Esophagus squamous epithelium (tissue), 5 donors: ENCODE data around the gene EGFLAM. TPM values are rescaled to one million over a fixed set of nuclear protein-coding genes. Genes with fewer than 3 reads are reported as not detected.

Experiments used
- DNase-seq: peaks from one replicate; lab custom pipeline; 2025; lab: John Stamatoyannopoulos, UW
- H3K27ac ChIP-seq, 4 donors: fragments of 200-600 bp; sonication (generic); one replicate each; pipeline ENCODE4 v1.5.1; 2016 to 2019; ENCODE audit warnings: mild to moderate bottlenecking in 1 of 4
- H3K27me3 ChIP-seq, 4 donors: fragments of 200-600 bp; sonication (generic); 1 replicate in 3 of 4; 2 replicates in 1 of 4; pipeline versions ENCODE4 v1.5.1 to v1.6.0; 2017 to 2021; ENCODE audit warnings: antibody characterized with exemption in 1 of 4
- H3K36me3 ChIP-seq, 3 donors: fragments of 200-600 bp; sonication (generic); one replicate each; pipeline ENCODE4 v1.5.1; 2016 to 2019
- H3K4me1 ChIP-seq, 3 donors: fragments of 200-600 bp; sonication (generic); one replicate each; pipeline ENCODE4 v1.5.1; 2017 to 2019
- H3K4me3 ChIP-seq, 4 donors: fragments of 200-600 bp; sonication (generic); 1 replicate in 3 of 4; 2 replicates in 1 of 4; pipeline ENCODE4 v1.5.1; 2016 to 2019; ENCODE audit warnings: mild to moderate bottlenecking in 2 of 4, moderate library complexity in 1 of 4
- H3K9me3 ChIP-seq, 3 donors: fragments of 200-600 bp; sonication (generic); one replicate each; pipeline ENCODE4 v1.5.1; 2016 to 2019
- POLR2A ChIP-seq, 4 donors: fragments of 450-650 bp; IDR thresholded peaks; one replicate each; pipeline ENCODE4 v1.6.1; 2017; ENCODE audit warnings: antibody characterized with exemption in 4 of 4, mild to moderate bottlenecking in 4 of 4, moderate library complexity in 3 of 4
- WGBS, 2 donors: methylation state at CpG; one replicate each; pipeline ENCODE4 v1.1.5; 2018; 5-methylcytosine and 5-hydroxymethylcytosine counted together
- intact Hi-C: fragments of 100-400 bp; cut with DNase I; formaldehyde crosslinking; loops from one replicate; pipeline ENCODE4 v1.15.0; 2022
- total RNA-seq, 4 donors: library from RNA; depleted of rRNA; stranded (reverse); fragments of >200 nt; gene quantifications; one replicate each; pipeline ENCODE4 v1.1.0, GENCODE V29; 2016
- TF ChIP-seq, protein P1 (sequence below), 6 experiments: fragments of 450-650 bp in 4 of 6; fragments of 200-600 bp in 2 of 6; sonication (generic) in 2 of 6; IDR thresholded peaks; one replicate each; pipeline ENCODE4 v1.5.1; 2016 to 2019; ENCODE audit warnings: antibody characterized with exemption in 6 of 6, mild to moderate bottlenecking in 4 of 6, moderate library complexity in 4 of 6
- donor health status: DM: yes; HTN: yes; CAD: no.

EGFLAM gene
- total RNA-seq, 4 donors from 2014 or later, result 0.38 to 3.3 (median 1.7) TPM

DNA sequence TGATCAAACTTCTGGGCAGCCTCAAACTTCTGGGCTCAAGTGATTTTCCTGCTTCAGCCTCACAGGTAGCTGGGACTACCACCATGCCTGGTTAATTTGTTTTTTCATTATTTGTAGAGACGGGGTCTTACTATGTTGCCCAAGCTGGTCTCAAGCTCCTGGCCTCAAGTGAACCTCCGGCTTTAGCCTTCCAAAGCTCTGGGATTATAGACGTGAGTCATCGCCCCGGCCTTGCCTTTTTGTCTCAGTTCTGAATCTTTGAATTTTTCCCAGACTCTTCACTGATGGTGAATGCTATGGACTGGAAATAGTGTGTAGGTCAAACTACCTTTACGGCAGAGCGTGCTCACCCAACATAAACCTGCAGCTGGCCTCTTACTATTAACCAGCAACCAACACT is 32.3 kb upstream of the EGFLAM start:
- 72 to 84% methylated on average over 6 to 7 of the region's 7 CpGs for WGBS, 2 donors

DNA sequence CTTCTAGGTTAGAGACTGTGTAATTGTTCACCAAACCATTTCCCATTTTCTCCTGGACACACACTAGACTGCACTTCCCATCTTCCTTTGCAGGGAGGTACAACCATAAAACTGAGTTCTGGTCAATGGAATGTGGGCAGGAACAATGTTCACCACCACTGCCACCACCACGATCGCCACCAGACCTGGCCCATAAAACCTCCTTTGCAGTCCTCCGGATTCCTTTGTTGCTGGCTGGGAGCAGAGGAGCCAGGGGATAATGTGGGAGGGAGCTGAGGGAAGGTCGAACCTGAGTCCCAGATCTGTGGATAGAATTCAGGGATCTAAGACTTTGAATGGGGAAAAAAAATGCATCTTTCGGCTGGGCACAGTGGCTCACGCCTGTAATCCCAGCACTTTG is 29.4 kb upstream of the EGFLAM start:
- Histone ChIP-seq H3K4me3 (no peak overlapping the region), H3K27me3 (no peaks in the 10 kb centered on the region), H3K36me3 (no peaks in the 10 kb centered on the region), H3K27ac (no peak overlapping the region), H3K4me1 (no peaks in the 10 kb centered on the region), H3K9me3 (no peaks in the 10 kb centered on the region)
- TF ChIP-seq, protein P1, sequence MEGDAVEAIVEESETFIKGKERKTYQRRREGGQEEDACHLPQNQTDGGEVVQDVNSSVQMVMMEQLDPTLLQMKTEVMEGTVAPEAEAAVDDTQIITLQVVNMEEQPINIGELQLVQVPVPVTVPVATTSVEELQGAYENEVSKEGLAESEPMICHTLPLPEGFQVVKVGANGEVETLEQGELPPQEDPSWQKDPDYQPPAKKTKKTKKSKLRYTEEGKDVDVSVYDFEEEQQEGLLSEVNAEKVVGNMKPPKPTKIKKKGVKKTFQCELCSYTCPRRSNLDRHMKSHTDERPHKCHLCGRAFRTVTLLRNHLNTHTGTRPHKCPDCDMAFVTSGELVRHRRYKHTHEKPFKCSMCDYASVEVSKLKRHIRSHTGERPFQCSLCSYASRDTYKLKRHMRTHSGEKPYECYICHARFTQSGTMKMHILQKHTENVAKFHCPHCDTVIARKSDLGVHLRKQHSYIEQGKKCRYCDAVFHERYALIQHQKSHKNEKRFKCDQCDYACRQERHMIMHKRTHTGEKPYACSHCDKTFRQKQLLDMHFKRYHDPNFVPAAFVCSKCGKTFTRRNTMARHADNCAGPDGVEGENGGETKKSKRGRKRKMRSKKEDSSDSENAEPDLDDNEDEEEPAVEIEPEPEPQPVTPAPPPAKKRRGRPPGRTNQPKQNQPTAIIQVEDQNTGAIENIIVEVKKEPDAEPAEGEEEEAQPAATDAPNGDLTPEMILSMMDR (IDR thresholded peaks at IDR 0.05), result no peak
- 68 to 79% methylated on average over 3 to 6 of the region's 6 CpGs for WGBS, 2 donors
- no peak for DNase-seq
- intact Hi-C loops, result no loop called here

More for the DNA sequence above, 32.3 kb upstream of the EGFLAM start:
- H3K36me3 ChIP-seq, result no peaks in the 10 kb centered on the region
- TF ChIP-seq, protein P1 (IDR thresholded peaks at IDR 0.05), result no peak
- no peak for TF ChIP-seq POLR2A (IDR thresholded peaks at IDR 0.05)
- H3K27ac ChIP-seq, result no peak overlapping the region
- H3K4me1 ChIP-seq, result no peaks in the 10 kb centered on the region
- H3K4me3 ChIP-seq, result no peak overlapping the region
- no peaks in the 10 kb centered on the region for H3K27me3 ChIP-seq
- DNase-seq, result no peak
- H3K9me3 ChIP-seq, result no peaks in the 10 kb centered on the region
- intact Hi-C loops, result no loop called here

DNA sequence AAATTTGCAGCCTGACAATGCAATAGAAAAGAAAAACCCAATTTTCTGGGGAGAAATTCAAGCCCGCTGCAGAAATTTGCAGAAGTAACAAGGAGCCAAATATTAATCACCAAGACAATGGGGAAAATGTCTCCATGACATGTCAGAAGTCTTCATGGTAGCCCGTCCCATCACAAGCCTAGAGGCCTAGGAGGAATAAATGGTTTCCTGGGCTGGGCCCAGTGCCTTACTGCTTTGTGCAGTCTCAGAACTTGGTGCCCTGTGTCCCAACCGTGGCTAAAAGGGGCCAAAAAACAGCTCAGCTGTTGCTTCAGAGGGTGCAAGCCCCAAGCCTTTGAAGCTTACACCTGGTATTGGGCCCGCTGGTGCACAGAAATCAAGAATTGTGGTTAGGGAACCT is 23.6 kb upstream of the EGFLAM start:
- intact Hi-C loops, result no loop called here
- no peak for DNase-seq
- Histone ChIP-seq H3K4me1 (no peaks in the 10 kb centered on the region), H3K27me3 (no peaks in the 10 kb centered on the region), H3K36me3 (no peaks in the 10 kb centered on the region), H3K9me3 (peaks cover 0 to 7% (median 0%) of the 10 kb centered on the region in 3 donors), H3K27ac (no peak overlapping the region), H3K4me3 (no peak overlapping the region)
- no peak for TF ChIP-seq POLR2A (IDR thresholded peaks at IDR 0.05)
- TF ChIP-seq, protein P1 (IDR thresholded peaks at IDR 0.05), result no peak
- 66 to 77% methylated on average over 4 of the region's 4 CpGs for WGBS, 2 donors

DNA sequence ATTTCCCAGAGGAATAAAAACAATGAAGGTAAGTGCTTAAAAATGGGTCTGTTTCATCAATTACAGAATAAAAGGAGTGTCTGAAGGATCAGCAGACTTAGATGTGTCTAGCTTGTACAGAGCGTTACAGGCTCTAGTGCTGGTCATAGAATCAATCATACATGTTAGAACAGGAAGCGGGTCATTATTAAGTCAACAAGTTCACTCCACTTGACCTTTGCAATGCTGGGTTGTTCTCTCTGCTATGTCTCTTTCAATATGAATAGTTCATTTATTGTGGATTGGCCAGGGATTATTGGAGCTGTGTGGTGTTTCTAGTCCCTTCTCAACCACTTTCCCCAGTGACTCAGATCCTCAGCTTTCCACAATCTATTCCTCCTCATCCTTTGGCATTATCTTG is 20.7 kb upstream of the EGFLAM start:
- Histone ChIP-seq H3K27ac (no peak overlapping the region), H3K4me3 (no peak overlapping the region), H3K27me3 (peaks cover 0 to 6% (median 0%) of the 10 kb centered on the region in 4 donors), H3K36me3 (no peaks in the 10 kb centered on the region), H3K9me3 (peaks cover 0 to 7% (median 0%) of the 10 kb centered on the region in 3 donors), H3K4me1 (no peaks in the 10 kb centered on the region)
- no peak for DNase-seq
- 12 to 35% methylated on average over 2 of the region's 2 CpGs for WGBS, 2 donors
- no peak for TF ChIP-seq POLR2A (IDR thresholded peaks at IDR 0.05)
- TF ChIP-seq, protein P1 (IDR thresholded peaks at IDR 0.05), result no peak
- intact Hi-C loops, result no loop called here

DNA sequence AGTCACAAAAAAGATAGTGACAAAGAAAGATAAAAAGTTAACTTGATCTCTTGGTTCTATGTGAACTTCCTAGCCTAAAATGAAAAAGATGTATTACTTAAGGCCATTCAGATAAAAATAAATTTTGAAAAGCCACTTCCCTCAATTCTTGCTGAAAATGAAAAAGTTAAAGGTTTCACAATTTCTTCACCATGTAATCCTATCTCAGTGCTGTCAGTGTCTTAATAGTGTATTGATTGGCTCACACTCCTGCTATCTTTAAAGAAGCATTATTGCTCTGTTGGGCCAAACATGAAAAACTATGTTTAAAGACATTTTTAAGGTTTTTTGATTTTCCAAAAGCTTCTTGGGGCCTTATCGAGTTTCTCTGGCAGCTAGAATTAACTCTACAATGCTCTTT is 18.1 kb upstream of the EGFLAM start:
- no peak for DNase-seq
- Histone ChIP-seq H3K27me3 (peaks cover 0 to 6% (median 0%) of the 10 kb centered on the region in 4 donors), H3K27ac (no peak overlapping the region), H3K9me3 (peaks cover 0 to under 1% (median 0%) of the 10 kb centered on the region in 3 donors), H3K36me3 (no peaks in the 10 kb centered on the region), H3K4me1 (no peaks in the 10 kb centered on the region), H3K4me3 (no peak overlapping the region)
- TF ChIP-seq POLR2A (IDR thresholded peaks at IDR 0.05), result no peak
- TF ChIP-seq, protein P1 (IDR thresholded peaks at IDR 0.05), result no peak
- 5 to 26% methylated on average over 1 of the region's 1 CpG for whole genome bisulfite sequencing, 2 donors
- intact Hi-C loops, result no loop called here
